ENCODE results near the gene STH.
"Not testable (repeated sequence)": the region's sequence is repeated elsewhere in the genome, so short reads cannot be mapped to it uniquely, and the experiment has no call there.

Gene STH

DNA sequence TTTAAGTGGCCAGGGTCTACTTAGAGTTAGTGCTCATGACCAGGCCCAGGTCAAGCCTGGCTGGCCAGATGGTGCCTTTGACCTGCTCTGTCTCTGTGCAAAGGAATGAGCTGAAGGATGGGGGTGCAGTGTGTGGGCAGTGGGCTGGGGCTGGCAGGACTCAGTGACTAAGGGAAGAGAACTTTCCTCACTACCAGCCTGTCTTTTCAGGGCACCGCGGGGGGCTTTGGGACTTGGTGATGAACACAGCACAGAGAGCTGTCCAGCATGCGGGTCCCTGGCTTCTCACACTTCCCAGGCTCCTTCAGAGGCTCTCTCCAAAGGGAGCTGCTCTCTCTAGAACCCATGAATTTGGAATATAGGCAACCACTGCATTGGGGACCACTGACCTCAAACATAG, 43.0 kb upstream of the STH start:
- Histone ChIP-seq H3K27ac (ENCODE audit: extremely low read depth, low read depth, low read length) (no peak overlapping the region), H3K36me3 (ENCODE audit: control insufficient read depth in 2 of 2, insufficient read depth in 1 of 2, low read length in 2 of 2) (no peaks in the 10 kb centered on the region), H3K4me1 (ENCODE audit: control insufficient read depth, insufficient read depth, low read length) (no peaks in the 10 kb centered on the region), H3K9me3 (ENCODE audit: control insufficient read depth, insufficient read depth, low read depth, low read length) (no peaks in the 10 kb centered on the region), H3K4me3 (ENCODE audit: low read depth, low read length) (no peak overlapping the region)
- TF ChIP-seq, protein P1, sequence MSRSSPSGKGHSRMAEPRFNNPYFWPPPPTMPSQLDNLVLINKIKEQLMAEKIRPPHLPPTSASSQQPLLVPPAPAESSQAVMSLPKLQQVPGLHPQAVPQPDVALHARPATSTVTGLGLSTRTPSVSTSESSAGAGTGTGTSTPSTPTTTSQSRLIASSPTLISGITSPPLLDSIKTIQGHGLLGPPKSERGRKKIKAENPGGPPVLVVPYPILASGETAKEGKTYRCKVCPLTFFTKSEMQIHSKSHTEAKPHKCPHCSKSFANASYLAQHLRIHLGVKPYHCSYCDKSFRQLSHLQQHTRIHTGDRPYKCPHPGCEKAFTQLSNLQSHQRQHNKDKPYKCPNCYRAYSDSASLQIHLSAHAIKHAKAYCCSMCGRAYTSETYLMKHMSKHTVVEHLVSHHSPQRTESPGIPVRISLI (tag by site-specific recombination; IDR thresholded peaks at IDR 0.05), result no peak
- TF ChIP-seq ZNF146 (tag by site-specific recombination; IDR thresholded peaks at IDR 0.05), result no peak
- TF ChIP-seq, protein P2, sequence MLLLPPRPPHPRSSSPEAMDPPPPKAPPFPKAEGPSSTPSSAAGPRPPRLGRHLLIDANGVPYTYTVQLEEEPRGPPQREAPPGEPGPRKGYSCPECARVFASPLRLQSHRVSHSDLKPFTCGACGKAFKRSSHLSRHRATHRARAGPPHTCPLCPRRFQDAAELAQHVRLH (tag by site-specific recombination; IDR thresholded peaks at IDR 0.05), result no peak
- TF ChIP-seq, protein P3, sequence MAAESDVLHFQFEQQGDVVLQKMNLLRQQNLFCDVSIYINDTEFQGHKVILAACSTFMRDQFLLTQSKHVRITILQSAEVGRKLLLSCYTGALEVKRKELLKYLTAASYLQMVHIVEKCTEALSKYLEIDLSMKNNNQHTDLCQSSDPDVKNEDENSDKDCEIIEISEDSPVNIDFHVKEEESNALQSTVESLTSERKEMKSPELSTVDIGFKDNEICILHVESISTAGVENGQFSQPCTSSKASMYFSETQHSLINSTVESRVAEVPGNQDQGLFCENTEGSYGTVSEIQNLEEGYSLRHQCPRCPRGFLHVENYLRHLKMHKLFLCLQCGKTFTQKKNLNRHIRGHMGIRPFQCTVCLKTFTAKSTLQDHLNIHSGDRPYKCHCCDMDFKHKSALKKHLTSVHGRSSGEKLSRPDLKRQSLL (tag by site-specific recombination; IDR thresholded peaks at IDR 0.05), result no peak
- no peak for TF ChIP-seq ZNF785 (tag by site-specific recombination; IDR thresholded peaks at IDR 0.05)
- TF ChIP-seq, protein P4, sequence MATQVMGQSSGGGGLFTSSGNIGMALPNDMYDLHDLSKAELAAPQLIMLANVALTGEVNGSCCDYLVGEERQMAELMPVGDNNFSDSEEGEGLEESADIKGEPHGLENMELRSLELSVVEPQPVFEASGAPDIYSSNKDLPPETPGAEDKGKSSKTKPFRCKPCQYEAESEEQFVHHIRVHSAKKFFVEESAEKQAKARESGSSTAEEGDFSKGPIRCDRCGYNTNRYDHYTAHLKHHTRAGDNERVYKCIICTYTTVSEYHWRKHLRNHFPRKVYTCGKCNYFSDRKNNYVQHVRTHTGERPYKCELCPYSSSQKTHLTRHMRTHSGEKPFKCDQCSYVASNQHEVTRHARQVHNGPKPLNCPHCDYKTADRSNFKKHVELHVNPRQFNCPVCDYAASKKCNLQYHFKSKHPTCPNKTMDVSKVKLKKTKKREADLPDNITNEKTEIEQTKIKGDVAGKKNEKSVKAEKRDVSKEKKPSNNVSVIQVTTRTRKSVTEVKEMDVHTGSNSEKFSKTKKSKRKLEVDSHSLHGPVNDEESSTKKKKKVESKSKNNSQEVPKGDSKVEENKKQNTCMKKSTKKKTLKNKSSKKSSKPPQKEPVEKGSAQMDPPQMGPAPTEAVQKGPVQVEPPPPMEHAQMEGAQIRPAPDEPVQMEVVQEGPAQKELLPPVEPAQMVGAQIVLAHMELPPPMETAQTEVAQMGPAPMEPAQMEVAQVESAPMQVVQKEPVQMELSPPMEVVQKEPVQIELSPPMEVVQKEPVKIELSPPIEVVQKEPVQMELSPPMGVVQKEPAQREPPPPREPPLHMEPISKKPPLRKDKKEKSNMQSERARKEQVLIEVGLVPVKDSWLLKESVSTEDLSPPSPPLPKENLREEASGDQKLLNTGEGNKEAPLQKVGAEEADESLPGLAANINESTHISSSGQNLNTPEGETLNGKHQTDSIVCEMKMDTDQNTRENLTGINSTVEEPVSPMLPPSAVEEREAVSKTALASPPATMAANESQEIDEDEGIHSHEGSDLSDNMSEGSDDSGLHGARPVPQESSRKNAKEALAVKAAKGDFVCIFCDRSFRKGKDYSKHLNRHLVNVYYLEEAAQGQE (tag by site-specific recombination; IDR thresholded peaks at IDR 0.05), result peak; percentile 66; the same call in 1 of the 2 replicates
- TF ChIP-seq, protein P5, sequence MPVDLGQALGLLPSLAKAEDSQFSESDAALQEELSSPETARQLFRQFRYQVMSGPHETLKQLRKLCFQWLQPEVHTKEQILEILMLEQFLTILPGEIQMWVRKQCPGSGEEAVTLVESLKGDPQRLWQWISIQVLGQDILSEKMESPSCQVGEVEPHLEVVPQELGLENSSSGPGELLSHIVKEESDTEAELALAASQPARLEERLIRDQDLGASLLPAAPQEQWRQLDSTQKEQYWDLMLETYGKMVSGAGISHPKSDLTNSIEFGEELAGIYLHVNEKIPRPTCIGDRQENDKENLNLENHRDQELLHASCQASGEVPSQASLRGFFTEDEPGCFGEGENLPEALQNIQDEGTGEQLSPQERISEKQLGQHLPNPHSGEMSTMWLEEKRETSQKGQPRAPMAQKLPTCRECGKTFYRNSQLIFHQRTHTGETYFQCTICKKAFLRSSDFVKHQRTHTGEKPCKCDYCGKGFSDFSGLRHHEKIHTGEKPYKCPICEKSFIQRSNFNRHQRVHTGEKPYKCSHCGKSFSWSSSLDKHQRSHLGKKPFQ (tag by site-specific recombination; IDR thresholded peaks at IDR 0.05), result no peak
- CTCF ChIA-PET, result no interaction called here
- POLR2A ChIA-PET, result interaction anchor here (0.5 to 0.6 kb wide), 2 partner anchors 23 to 264 kb away, joined by 3 to 5 read pairs; no protein-coding TSS in a partner anchor

DNA sequence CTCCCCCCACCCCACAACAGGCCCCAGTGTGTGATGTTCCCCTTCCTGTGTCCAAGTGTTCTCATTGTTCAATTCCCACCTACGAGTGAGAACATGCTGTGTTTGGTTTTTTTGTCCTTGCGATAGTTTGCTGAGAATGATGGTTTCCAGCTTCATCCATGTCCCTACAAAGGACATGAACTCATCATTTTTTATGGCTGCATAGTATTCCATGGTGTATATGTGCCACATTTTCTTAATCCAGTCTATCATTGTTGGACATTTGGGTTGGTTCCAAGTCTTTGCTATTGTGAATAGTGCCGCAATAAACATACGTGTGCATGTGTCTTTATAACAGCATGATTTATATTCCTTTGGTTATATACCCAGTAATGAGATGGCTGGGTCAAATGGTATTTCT, 42.3 kb upstream of the STH start:
- H3K4me3 ChIP-seq (ENCODE audit: low read depth, low read length); H3K27ac ChIP-seq (ENCODE audit: extremely low read depth, low read depth, low read length); H3K36me3 ChIP-seq (ENCODE audit: control insufficient read depth in 2 of 2, insufficient read depth in 1 of 2, low read length in 2 of 2); H3K4me1 ChIP-seq (ENCODE audit: control insufficient read depth, insufficient read depth, low read length); H3K9me3 ChIP-seq (ENCODE audit: control insufficient read depth, insufficient read depth, low read depth, low read length): not testable (repeated sequence)
- ChIA-PET POLR2A (interaction anchor here (0.5 kb wide), 1 partner anchor 23 kb away, joined by 3 read pairs; no protein-coding TSS in a partner anchor), CTCF (interaction anchor here (1.5 kb wide), 1 partner anchor 7 kb away, joined by 5 read pairs; no protein-coding TSS in a partner anchor)
- TF ChIP-seq ZNF146 (tag by site-specific recombination; IDR thresholded peaks at IDR 0.05), result peak; percentile 93
- TF ChIP-seq, protein P2 (tag by site-specific recombination; IDR thresholded peaks at IDR 0.05), result 0 out of 2 replicates have a peak, but pooled peaks have one; percentile 42

DNA sequence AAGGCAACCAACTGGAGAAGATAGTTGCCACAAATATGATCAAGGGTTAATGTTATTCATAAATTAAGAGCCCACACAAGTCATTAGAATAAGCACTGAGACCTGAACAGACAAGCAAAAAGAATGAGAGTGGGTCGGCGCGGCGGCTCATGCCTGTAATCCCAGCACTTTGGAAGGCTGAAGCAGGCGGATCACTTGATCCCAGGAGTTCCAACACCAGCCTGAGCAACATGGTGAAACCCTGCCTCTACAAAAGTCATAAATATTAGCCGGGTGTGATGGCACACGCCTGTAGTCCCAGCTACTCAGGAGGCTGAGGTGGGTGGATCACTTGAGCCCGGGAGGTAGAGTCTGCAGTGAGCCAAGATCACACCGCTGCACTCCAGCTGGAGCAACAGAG, 40.7 kb upstream of the STH start:
- H3K4me3 ChIP-seq (ENCODE audit: low read depth, low read length), result no peak overlapping the region
- ChIA-PET POLR2A (no interaction called here), CTCF (interaction anchor here (0.6 to 1.5 kb wide), 2 partner anchors 9 to 39 kb away, joined by 5 read pairs; no protein-coding TSS in a partner anchor)
- H3K36me3 ChIP-seq (ENCODE audit: control insufficient read depth in 2 of 2, insufficient read depth in 1 of 2, low read length in 2 of 2), result no peaks in the 10 kb centered on the region
- no peaks in the 10 kb centered on the region for H3K9me3 ChIP-seq (ENCODE audit: control insufficient read depth, insufficient read depth, low read depth, low read length)
- no peaks in the 10 kb centered on the region for H3K4me1 ChIP-seq (ENCODE audit: control insufficient read depth, insufficient read depth, low read length)
- H3K27ac ChIP-seq (ENCODE audit: extremely low read depth, low read depth, low read length), result no peak overlapping the region
- TF ChIP-seq ZNF629 (tag by site-specific recombination; IDR thresholded peaks at IDR 0.05), result no peak
- TF ChIP-seq, protein P6, sequence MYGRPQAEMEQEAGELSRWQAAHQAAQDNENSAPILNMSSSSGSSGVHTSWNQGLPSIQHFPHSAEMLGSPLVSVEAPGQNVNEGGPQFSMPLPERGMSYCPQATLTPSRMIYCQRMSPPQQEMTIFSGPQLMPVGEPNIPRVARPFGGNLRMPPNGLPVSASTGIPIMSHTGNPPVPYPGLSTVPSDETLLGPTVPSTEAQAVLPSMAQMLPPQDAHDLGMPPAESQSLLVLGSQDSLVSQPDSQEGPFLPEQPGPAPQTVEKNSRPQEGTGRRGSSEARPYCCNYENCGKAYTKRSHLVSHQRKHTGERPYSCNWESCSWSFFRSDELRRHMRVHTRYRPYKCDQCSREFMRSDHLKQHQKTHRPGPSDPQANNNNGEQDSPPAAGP (tag by site-specific recombination; IDR thresholded peaks at IDR 0.05), result no peak
- TF ChIP-seq ZNF707 (tag by site-specific recombination; IDR thresholded peaks at IDR 0.05), result no peak
- TF ChIP-seq, protein P7, sequence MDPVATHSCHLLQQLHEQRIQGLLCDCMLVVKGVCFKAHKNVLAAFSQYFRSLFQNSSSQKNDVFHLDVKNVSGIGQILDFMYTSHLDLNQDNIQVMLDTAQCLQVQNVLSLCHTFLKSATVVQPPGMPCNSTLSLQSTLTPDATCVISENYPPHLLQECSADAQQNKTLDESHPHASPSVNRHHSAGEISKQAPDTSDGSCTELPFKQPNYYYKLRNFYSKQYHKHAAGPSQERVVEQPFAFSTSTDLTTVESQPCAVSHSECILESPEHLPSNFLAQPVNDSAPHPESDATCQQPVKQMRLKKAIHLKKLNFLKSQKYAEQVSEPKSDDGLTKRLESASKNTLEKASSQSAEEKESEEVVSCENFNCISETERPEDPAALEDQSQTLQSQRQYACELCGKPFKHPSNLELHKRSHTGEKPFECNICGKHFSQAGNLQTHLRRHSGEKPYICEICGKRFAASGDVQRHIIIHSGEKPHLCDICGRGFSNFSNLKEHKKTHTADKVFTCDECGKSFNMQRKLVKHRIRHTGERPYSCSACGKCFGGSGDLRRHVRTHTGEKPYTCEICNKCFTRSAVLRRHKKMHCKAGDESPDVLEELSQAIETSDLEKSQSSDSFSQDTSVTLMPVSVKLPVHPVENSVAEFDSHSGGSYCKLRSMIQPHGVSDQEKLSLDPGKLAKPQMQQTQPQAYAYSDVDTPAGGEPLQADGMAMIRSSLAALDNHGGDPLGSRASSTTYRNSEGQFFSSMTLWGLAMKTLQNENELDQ (tag by site-specific recombination; IDR thresholded peaks at IDR 0.05; ENCODE audit: low read depth), result no peak

Measured in HEK293 (cell line).